ENCODE results near the gene SLC4A1AP.

Gene SLC4A1AP

DNA sequence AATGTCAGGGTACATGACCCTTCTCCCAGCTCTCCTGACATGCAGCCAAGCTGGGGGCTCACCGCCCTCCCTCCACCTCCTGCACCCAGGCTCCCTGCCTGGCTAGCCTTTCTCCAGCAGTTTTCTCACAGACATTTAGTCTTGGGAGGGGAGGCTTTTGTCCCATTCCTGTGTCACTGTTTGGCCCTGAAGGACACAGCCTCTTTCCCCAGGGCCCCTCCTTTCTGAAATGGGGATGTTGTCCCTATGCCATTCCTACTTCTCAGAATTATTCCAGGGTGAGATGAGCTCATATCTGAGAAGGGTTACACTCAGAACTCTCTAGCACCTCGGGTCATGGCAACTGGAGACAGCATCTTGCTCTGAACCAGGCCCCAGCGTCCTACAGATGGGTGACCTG lies 60.5 kb downstream of the SLC4A1AP start:
- DNase-seq = no peak

DNA sequence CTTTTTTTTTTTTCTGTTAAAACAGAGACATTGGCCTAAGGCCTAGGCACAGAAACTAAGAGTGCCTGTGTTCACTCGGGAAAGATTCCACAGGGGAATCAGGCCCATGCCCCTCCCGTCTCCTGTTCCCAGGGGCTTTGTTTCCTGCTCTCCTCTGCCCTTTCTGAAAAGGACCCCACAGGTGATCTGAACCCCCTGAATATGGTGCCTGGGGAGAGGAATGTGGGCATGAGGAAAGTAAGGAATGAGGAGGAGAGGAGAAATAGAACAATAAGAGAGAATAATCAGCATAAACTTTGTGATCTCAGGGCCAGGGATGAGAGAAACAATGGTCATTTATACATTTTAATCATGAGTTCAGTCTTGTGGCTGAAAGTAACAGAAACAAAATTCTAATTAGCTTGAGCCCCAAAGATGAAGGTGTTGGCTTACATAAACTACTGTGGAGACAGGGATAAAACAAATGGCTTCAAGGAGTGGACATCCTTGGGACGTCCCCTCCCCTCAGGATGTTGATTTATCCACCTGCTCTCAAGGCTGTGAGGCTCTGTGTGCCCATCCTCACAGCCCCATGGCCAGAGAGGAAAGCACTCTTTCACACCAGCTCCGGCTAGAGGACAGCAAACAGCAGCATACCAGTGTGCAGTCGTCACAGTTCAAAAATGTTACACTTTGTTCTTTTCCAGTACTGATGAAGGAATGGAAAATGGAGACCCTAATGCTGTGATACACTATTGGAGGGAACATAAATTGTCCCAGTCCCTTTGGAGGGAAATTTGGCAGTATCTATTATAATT lies 61.4 kb downstream of the SLC4A1AP start:
- no peak for DNase-seq

DNA sequence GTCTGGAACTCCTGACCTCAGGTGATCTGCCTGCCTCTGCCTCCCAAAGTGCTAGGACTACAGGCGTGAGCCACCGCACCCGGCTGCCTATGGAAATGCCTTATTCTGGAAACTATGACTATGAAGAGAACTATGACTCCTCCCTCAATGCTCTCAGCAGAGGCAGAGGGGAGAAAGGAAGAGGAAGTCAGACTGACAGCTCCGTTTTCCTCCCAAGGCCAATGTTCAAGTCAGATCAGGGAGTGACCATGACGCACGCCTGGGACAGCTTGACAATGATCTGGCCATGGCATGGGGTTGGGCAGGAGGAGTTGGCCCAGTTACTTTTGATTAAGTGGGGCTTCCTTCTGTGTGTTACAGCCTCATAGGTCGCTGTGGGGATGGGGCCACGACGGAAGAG lies 63.6 kb downstream of the SLC4A1AP start:
- DNase-seq = no peak

DNA sequence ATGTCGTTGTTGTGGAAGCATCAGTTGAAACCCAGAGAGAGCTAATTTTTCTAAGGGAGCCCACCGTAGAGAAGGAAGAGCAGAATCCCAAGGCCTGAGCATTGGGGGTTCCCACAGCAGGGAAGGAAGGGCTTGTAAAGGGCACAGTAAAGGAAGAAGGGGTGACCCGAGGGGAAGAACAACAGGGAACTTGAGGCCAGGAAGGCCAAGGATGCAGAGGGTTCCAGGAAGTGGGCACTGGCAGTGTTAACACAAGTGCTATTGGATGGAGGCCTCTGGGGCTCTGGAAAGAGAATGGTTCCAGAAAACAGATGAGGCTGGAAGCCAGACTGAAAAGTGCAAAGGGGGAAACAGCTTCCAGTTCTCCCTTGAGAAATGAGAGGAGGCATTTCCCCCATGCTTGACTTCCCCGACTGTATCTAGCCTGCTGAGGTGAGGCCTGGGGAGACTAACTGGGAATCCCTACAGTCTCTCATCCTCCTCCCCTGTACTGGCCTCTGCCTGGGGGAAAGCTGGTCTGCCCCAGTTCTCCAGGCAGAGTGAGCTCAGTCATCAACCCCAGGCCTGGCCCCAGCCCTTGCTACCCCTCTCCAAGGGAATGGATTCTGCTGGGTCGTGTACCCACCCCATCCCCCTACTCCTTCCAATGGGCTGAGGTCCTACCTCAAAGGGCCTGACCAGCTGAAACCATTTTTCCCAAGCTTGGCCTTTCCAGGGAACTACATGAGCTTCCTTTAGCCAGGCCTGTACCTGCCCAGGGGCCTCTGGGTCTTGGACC lies 64.6 kb downstream of the SLC4A1AP start:
- no peak for DNase-seq

DNA sequence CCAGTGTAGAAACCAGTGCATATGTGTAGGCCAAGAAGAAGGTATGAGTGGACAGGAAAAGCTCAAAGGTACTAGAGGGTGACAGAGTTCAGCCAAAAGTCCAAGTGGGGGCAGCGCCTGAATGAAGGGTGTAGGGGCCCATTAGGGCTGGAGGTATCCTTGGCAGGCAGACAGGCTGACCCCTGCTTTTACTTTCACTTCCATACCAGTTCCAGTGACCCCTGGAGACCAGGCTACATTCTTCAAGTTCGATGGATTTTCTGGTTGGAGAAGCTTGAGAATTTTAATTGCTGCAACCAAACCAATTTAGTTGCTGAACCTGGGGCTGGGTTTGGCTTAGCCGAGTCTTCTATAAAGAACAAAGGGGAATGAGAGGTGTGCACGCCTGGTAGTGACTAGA lies 65.5 kb downstream of the SLC4A1AP start:
- no peak for DNase-seq

DNA sequence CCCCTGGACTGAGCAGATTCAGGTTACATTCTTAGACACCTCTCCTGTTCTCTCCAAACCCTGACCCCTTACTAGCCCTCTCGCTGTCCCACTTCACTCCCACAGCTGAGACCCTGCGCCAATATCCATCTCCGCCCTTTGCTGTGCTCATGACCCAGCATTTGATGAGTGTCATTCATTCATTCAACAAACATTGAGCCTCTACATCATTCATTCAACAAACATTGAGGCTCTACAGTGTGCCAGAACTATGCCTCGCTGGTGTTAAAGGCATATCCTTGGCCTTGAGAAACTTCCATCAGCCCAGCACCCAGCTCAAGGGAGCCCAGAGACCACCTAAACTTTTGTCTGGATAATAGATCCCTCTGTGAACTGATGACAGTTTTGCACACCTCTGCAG lies 65.9 kb downstream of the SLC4A1AP start:
- DNase-seq = no peak

DNA sequence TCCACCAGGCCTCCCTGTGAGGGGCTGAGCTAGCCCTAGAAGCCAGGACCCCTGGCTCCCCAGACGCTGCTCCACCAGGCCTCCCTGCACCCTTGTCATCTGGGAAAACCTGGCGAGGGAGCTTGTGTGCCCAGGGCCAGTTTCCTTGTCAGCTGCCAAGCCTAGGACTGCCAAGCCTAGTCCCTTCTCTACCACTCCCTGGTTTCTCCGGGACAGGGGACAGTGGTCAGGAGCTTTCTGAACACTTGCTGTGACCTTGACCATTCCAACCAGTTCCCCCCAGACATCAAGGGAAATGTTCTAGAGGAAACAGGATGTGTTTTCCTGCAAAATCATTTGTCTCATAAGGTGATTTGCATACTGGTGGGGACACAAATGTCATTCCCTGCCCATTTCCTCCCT lies 66.6 kb downstream of the SLC4A1AP start:
- no peak for DNase-seq

DNA sequence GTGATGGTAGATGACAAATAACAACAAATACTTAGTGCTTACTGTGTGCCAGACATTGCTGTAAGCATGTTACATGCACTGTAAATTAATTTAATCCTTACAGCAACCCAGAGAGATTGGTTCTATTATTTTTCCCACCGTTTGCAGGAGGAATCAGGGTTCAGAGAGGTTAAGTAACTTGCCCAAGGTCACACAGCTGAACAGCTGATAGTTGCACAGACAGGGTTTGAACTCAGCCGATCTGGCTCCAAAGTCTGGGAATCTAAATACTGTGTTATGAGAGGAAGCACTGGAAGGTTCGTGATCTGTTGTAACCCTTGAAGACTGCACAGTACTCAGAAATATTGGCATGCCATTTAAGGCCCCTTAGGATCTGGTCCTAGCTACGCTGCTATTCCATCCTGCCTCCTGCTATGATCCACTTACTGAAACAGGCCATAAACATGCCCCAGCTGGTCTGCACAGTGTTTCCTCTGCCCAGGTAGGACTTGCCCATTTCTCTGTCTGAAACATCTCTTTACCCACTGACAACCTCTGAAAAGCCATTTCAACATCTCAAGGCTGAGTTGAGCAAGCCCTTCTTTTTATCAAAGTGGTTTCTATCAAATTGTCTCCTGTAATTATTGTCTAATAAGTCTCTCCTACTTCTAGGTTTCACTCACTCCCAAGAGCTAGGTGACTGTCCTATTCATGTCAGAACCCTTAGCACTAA lies 67.4 kb downstream of the SLC4A1AP start:
- DNase-seq = no peak

DNA sequence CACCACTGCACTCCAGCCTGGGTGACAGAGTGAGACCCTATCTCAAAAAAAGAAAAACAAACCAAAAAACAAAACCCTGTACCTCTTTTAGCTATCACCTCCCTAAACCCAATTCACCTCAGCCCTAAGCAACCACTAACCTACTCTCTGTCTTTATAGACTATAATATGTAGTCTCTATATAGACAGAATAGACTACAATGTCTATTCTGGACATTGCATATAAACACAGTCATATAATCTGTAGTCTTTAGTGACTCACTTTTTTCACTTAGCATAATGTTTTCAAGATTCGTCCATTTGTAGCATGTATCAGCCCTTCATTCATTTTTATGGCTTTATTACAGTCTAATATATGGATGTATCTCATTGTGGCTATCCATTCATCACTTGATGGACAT lies 70.6 kb downstream of the SLC4A1AP start:
- DNase-seq = no peak

DNA sequence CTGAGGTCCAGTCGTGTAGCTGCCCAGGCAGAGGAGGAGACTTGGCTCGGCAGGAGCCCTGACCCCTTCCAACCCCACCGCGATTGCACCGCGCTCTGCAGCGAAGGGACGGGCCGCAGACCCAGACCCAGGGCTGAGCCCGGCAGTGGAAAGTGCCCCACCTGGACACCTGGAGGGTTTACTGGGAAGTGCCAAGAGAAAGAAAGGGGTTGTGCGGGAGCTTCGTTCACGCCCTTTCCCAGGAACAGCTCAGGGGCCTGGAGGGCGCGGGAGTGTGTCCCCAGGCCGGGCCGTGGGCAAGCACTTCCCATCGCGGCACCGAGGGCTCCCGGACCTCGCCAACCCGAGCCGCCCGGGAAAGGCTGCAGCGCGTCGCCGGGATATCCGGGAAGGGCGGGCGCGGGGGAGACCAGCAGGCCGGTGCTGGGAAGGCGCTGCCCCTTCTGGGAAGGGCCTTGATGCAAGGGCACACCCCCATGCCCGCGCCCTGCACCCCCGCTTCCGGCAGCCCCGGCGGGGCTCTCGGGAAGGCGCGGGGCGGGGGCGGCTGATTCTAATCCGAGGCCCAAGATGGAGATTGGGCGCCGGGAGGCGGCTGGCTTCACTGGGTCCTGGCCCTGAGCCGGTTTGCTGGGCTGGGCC lies 71.7 kb downstream of the SLC4A1AP start:
- peak; percentile 85 for DNase-seq

DNA sequence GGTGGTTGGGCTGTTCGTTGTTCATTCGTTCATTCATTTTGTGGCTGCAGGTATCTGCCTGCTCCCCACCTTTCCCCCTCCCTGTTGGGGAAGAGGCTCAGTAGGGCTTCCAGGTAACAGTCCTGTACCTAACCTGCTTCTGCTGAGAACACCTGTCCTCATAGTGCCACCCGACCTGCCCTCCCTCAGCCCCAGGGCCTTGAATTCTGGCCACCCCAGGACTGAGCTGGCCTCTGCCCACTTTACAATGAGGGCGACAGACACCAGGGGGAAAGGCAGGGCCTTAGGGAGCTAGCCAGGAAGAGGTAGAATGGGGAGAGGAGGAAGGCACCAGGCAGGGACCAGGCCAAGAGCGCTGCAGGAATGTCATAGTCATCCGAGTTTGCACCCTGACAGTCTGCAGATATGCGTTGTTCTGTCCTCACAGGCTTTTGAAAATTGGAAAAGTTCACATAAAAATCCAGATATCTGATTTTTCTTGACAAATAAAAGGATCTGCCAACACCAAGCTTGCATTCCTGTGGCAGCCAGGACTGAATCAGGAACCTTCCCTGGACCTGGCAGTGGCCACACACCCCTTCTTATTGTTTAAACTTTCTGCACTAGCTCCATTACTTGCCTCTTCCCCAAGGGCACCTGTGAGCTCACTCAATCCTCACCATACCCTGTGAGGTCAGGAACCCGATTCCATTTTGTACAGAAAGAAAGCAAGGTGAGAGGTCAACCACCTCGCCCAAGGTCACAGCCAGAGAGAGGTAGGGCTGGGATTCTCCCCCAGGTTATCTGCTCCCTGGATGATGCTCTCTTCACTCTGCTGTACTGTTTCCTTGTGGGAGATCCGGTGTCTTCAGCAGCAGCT lies 72.6 kb downstream of the SLC4A1AP start:
- no peak for DNase-seq

DNA sequence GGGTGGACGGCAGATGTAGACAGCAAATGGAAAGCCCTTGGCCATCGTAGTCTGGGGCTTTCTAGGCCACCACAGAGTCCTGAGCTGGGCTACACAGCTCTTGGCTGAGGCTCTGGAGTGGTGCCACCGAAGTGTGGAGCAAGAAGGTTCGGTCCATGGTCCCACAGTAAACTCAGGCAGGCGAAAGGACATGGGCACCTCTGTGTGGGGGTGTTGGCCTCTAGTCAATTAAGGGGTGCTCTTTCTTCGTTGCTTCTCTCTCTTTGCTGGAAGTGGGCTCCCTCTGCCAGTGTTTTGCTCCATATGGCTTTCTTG lies 73.2 kb downstream of the SLC4A1AP start:
- DNase-seq = no peak

DNA sequence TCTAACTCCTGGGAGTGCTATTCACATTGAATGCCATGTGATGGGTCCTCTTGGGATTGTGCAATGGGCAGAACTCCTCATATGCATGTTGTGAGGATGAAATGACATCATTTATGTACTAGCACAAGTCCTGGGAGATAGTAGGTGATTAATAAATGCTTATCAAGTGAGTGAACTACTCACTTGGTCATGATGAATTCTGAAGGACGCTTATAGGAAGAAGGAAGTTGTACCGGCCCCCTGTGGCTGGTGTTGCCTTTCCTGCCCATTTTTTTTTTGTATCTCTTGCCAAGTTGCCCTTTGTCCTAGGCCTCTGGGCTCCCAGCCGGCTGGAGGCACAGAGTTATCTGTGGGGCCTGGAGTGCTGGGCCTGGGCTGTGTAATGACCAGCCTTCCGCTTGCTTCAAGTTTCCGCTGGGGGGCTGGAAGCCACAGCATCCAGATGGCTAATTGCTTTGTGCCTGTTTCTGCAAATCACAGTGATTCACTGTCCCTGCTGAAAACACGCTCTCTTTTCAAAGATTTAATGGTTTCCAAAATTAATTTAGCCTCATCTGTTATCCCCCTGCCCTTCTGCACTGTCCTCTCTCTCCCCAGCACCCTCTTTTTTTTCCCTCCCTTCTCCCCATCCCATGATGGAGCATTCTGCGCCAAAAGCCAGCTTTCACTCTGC lies 74.1 kb downstream of the SLC4A1AP start:
- DNase-seq = no peak

DNA sequence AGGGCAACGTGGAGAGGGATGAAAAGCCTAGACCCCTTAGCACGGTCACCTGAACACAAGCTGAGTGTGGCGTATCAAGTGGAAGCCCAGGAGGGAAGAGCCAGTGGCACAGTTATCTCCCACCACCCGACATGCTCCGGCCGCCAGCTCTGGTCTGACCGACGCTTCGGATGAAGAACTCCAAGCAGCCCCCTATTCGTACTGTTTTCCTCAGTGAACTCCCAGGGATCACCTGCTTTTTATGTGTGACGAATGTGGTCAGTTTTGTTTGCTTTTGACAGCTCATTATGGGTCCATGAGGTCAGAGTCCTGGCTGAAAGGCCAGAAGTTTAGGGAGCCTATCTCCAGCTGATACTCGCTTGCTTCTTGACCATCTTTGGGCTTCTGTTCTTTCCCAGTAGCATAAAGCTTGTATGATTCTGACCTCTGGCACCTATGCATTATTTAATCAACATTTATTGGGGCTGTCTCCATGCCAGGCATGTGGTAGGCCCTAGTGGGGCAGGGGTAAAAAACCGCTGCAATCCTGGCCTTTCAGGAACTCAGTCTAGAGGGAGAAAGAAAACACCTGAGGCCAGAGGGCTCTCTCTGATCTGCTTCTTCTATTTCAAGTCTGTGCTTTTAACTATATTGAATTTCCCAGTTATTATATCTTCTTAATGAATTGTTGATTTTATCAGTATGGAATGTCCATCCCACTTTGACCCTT lies 74.8 kb downstream of the SLC4A1AP start:
- DNase-seq = no peak

DNA sequence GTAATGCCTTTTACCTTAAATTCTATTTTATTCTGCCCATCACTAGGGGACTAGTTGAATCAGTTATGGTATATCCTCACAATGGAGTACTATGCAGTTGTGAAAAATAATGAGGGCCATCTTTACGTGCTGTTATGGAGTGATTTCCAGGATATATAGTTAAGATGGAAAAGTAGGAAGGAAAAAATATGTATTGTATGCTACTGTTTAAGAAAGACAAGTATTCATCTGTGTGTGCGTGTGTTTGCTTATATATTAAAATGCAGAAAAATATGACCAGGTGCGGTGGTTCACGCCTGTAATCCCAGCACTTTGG lies 75.3 kb downstream of the SLC4A1AP start:
- DNase-seq = no peak

DNA sequence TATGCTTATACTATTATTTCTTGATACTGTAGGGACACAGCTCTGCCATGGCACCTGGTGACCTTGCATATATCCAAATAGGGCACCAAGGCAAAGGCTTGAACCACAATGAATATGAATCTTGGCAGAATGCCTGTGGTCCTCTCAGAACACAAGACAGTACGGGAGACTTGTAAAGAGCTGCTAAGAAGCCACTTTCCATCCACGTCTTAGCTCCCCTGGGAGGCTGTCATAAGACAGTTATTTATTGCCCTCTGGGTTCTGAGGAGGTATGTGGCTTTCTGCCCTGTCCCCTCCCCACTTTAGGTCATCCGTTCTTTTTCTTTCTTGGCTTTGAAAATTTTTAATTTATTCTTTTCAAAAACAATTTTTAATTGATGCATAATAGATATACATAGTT lies 78.0 kb downstream of the SLC4A1AP start:
- DNase-seq = no peak

DNA sequence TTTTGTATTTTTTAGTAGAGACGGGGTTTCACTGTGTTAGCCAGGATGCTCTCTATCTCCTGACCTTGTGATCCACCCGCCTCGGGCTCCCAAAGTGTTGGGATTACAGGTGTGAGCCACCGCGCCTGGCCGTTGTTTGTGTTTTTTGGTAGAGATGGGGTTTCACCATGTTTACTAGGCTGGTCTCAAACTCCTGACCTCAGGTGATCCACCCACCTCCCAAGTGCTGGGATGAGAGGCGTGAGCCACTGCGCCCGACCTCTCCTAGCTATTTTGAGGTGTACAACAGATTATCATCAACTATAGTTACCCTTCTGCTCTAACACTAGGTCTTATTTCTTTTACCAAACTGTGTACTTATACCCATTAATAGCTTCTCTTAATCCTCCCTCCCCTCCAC lies 78.9 kb downstream of the SLC4A1AP start:
- DNase-seq = no peak
